NCI-H446 (cell line): ENCODE results near the gene CHST14.

Source experiments
- DNase-seq, 2 experiments: peaks; one replicate each; lab custom pipeline; 2025; lab: John Stamatoyannopoulos, UW

Gene CHST14, protein sequence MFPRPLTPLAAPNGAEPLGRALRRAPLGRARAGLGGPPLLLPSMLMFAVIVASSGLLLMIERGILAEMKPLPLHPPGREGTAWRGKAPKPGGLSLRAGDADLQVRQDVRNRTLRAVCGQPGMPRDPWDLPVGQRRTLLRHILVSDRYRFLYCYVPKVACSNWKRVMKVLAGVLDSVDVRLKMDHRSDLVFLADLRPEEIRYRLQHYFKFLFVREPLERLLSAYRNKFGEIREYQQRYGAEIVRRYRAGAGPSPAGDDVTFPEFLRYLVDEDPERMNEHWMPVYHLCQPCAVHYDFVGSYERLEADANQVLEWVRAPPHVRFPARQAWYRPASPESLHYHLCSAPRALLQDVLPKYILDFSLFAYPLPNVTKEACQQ

DNA sequence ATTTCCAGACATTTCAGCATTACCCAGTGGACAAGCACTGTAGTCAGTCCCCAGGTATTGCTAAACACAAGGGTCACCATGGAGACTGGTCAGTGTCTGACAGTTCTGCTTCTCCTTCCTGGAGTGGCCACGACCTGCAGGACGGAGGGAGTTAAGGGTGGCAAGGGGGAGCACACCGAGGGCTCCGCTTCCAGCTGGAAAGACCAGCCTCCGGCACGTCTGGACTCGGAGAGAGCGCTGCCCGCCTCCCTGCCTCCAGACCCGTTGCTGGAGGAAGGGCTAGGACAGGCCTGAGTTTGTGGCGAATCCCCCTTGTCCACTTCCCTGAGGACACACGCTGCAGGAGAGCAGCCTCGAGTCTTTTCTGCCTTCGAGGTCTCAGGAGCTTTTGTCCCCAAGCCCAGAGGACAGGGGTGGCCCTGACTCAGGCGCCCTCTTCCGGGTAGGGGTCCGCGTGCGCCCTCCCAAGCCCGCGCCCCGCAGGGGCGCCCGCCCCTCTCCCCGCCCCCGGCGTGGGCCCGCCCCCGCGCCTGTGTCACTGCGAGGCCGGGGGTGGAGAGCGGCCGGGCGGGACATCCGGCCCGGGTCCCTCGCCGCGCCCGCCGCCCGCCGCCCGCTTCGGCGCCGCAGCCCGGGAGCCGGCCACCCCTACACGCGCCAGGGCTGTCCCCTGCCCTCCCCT lies at the start of gene CHST14:
Gene CHST14 (plus strand): TSS at position 562 of the 682 bp plus-strand sequence. CDS start 230 bp downstream, outside the sequence.
- peak in 1 of 2 experiments; percentile 40 for DNase-seq

DNA sequence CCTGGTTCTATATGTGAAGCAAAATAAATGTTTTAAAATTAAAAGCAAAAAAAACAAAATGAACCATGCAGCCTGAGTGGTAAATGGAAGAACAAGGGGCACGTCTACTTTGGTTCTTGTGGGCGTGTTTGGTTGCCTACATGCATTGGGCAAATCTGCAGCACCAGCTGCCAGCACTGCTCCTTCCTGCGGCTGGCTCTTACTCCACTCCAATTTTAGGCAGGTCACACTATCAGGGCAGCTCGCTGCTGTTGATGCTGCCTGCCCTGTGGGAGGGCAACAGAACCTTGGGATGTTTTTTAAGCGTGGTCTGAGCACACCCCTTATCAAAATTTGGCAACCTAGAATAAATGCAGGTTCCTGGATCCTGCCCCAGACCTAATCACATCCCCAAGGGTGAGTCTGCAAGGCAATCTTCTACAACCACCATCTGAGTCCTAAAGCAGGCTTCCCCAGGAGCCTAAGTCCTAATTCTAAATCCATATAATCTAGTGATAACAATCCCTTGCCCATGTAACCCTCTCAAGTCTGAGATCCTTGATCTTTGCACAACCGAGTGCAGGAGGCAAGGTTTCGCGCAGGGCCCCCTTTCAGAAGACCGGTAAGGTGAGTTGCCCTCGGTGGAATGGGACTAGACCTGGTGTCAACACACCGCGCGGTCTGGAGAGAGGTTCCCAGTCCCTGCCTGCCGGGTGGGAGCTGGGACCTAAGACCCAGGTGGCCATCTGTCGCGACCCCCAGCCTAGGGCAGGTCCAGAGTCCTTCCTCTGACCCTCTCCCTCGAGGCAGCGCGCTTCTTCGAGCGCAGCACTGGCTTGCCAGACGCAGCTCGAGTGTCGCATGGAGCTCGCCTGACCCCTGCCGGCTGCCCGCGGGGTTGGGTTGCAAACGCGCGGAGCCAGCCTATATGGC lies 49.3 kb upstream of the CHST14 start:
- DNase-seq, result peak; percentile 53 to 80

DNA sequence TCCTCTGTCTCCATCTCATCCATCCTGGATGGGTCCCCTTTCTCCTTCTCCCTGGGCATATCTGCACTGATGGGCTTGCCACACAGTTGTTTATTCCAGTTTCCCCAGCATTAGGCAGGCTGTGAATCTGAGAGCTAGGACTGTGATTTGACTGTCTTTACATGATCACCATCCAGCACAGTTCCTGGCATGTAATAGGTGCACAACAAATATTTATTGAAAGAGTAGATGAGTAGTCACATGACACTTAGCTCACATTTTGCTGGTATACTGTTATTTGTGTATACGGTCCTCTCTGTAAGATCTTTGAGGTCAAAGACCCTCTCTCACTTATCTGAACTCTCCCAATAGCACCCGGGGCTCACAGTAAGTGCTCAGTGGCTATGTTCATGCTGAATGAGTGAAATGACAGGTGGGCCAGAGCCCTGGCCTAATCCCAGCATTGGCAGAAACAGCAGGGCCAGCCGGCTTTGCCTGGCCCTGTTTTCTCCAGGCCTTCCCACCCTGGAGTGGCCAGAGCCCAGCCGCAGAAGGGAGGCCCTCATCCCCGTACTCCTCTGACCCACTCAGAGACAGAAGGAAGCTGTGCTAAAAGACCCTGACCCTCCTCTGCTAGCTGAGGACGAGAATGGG lies 46.2 kb upstream of the CHST14 start:
- DNase-seq, result no peak

DNA sequence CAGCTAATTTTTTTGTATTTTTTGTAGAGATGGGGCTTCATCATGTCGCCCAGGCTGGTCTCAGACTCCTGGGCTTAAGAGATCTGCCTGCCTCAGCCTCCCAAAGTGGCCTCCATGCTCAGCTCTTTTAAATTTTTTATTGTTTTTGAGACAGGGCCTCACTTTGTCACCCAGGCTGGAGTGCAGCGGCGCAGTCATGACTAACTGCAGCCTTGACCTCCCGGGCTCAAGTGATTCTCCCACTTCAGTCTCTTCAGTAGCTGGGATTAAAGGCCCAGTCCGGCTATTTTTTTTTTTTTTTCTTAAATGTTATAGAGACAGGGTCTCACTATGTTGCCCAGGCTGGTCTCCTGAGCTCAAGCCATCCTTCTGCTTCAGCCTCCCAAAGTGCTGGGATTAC lies 45.1 kb upstream of the CHST14 start:
- DNase-seq, result no peak

DNA sequence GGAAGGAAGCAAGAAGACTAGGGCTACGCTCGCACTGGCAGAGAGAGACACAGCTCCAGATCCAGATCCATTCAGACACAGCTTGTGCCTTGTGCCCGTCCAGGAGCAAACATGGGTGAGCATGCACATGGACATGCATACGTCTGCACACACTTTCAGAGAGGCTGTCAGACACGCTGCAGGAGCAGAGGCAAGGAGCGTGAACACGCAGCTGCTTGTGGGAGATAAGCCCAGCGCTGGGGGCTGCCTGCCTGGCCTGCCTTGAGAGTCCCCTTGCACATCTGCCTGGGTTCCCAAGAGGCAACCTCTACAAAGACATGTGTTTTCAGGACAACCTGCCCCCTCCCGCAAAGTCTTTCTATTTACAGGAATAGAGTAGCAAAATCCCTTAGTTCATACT lies 43.6 kb upstream of the CHST14 start:
- no peak for DNase-seq

DNA sequence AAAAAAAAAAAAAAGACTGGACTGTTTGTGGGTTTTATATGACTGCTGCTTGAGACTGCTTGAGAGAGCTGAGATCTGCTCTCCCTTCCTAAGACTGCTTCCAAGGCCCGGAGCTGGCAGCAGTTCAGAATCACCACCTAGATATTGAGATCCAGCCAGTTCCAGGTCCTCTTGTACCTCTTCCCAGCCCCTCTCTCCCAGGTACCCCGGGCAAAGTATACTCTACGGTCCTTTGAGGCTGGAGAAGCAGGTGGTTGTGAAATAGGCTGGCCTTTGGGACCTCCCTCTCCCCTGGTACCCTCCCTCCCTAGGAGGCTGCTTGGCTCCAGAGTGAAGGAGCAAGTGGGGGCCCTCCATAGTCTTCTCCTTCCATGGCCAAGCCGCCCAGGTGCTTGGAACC lies 42.6 kb upstream of the CHST14 start:
- no peak for DNase-seq

DNA sequence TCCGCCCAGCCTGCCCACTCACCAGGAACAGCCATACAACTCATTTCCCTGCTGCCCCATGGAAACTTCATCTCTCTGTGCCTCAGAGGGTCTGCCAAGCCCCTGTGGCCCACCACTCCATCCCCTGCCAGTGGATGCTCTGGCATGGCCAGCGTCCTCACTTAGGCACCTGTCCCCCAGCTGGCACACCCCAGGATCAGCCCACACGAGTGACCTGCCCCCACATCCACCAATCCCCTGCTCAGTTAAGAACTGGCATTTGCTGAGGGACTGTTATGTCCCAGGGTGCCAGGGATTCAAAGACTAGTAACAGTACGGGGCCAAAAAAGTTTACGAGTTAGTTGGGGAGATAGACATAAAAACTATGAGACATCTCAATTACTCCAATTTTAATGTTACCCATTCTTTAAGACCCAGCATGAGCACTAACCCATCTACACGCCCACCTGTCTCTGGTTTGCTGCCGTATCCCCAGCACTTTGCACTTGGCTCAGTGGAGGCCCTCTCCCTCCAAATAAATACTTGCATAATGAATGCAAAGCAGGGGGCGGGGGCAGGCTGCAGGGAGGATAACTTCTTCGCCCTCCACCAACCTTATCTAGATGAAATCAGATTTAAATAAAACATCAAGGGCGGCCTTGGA lies 41.6 kb upstream of the CHST14 start:
- DNase-seq, result no peak

DNA sequence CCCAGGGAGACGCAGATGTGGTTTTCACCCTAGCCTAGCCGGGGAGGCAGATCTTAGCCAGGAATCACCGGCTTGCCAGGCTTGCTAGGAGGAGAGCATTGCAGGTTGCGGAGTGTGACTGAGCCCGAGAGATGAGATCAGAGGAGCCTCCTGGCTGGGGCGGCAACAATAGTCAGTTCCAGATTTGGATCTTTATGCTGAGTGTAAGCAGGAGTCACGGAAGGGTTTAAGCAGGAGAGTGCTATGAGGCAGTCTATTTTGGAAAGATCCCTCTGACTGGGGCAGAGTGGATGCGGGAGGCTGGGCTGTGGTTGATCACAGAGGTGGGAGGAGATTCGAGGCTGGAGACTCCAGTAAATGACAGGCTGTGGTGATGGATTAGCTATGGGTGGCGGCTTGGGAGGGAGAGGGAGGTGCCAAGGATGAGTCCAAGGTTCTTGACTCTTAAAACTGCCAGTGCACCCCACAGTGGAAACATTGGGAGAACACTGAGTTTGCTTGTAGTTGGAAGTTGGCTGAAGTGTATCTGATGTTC lies 40.4 kb upstream of the CHST14 start:
- peak in 1 of 2 experiments; percentile 19 for DNase-seq

DNA sequence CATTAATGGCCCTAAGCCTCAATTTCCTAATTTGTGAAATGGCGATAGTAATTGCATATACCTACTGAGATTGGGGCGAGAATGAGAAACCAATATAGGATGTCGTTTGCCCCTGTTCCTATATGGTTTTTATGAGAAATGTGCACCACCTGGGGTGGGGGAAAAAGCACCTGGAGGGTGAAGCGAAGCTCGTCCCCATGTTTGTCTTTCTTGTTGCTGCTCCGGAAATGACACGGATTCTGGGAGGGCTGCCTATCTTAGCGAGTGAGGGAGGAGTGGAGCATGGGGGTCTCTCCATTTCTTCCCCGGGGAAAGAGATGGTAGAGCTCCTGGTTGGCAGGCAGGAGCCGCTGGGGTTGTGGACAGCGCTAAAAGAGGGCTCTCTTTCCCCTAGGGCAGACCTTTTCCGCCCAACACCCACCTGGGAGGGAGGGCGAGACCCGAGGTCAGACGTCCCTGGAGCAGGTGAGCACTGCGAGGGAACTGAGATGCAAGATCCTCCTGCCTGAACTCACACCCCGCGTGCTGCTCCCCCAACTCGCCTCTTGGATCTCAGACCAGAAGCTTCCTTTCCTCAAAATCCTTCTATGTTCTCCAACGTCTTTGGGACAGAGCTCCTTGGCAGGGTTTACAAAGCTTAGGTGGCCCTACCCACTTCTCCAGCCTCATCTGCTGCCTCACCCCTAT lies 35.6 kb upstream of the CHST14 start:
- no peak for DNase-seq

DNA sequence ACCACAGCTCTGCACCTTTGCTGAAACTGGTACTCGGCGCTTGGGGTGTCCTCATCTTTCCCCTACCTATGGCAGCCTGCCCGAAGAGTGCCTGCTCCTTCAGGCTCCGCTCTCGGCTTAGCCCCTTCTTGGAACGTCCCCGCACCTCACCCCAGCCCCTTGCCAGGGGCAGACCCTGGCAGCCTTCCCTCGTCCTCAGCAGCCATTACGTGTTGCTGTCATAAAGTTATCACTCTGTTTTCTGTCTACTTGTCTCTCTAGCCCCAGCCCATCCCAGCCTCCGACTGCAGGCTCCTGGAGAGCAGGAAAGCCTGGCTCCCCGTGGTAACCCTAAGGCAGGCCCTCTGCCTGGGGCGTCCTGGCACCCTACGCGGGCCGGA lies 35.1 kb upstream of the CHST14 start:
- DNase-seq, result no peak

DNA sequence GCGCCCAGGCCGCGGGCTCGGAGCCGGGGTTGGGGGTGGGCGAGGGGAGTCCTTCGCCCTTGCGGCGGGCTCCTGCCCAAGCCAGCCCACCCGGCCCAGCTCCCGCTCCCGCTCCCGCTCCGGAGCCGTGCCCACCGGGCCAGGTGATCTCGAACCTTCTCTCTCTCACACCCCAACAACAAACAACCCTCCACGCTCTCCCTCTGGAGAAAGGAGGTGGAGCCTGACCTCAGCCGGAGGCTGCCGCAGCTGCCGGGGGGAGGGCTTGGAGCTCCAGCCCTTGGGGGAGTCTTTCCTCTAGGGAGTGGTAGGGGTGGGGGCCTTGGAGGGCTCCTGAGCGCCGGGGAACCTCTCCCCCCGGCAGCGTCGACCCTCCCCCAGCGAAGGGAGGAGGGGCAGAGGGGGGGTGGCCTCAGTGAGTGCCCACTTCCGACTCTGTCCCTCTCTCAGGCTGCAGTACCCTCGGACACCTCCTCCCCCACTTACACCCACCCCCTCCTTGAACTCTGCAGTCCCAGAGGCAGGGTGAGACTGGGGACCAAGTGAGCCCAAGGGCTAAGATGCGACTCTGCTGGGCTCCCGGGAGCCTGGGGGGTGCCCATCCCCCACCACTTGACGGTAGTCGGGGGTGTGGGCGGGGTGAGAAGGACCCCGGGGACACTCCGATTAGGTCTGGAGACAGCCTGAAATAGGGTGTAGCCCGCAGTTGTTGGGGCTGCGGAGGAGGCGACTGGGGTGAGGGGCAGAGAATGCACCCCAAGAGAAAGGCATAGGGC lies 34.5 kb upstream of the CHST14 start:
- no peak for DNase-seq

DNA sequence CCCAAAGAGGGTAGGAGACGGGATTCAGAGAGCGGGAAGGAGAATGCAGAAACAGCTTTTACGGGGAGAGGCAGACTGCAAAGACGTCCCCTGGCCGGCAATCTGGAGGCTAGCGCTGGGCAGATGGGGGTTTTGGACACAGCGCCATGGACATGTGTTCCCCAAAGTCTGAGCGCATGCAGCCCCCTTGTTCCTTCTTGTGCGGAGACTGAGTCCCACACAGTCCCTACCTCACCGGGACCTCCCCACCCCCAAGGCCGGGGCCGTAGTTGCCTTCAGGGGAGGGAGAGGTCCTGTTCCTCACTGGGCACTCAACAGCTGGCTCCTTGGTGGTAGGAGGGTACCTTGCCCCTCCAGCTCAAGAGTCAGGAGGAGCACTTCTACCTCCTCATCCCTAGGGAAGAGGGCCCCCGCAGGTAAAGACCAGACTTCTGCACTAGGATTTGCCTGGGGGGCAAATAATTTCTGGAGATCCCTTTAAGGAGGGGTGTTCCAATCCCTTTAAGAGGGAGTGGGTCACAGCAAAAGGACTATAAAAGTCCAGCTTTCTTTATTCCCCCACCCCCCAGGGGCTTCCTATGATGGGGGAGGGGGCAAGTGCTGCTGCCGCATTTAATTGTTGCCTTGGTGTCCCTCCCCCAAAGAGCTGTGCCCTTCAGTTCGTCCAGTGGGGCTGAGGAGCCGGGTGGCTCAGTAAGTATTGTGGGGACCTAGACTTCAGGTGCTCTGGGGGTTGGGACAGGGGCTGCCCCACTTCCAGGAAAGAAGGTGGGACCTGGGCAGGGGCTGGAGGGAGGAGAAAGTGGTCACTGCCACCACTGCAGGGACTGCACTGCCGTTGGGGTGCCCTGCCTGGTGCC lies 33.7 kb upstream of the CHST14 start:
- DNase-seq, result no peak

DNA sequence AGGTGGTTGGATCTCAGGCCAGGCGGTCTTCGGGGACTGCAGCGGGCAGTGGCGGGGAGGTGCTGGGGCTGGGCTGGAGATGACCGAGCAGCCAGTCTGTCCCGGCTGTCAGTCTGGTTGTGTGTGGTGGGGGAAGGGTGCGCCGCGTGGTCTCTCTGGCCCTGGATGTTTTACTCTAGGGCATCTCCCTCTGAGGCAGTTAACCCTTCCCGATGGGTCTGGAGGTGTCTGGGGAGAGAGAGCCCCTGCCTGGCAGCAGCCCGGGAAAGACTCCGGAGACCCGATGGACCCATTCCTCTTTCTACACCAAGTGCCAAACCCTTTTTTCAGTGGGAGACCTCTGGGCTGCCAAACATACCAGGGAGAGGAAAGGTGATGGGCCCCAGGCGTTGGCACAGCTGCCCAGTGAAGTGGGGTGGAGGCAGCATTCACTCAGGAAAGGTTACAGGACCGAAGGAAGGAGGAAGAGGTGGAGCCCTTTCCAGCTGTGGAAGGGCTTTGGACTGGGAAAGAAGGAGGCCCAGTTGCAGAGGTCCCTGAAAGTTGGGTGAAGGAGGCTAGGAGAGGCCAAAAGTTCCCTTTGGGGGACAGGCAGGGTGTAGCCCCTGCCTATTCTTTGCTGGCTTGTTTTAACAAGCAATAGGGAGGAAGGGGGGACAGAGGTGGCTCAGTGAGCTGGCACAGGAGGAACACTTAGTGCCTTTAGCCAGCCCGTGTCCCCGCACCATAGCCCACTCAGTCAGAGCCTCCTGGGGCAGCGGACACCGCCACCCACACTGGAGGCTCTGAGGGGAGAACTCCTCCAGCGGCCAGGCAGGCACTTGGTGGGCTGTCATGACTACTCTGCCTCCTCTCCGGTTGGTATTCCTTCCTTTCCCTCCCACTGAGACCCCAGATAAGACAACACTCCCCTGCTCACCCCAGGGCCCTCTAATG lies 32.8 kb upstream of the CHST14 start:
- no peak for DNase-seq

DNA sequence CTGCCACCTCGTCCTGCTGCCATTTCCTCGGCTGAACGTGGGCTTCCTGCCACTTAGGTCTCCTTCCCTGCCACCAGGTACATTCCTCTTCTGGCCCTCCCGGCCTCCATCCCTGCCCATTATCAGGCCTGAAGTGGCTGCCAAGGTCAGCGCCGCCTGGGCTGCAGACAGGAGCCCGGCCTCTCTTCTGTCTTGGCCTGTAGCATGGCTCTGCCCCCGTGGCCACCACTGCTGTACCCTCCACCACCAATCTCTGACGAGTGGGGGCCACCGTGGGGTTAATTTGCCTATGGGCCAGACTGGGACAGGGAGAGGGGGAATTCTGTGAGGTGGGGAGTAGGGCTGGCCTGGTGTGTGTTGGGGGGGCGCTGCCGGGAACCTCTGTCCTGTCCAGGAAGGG lies 32.1 kb upstream of the CHST14 start:
- DNase-seq, result no peak

DNA sequence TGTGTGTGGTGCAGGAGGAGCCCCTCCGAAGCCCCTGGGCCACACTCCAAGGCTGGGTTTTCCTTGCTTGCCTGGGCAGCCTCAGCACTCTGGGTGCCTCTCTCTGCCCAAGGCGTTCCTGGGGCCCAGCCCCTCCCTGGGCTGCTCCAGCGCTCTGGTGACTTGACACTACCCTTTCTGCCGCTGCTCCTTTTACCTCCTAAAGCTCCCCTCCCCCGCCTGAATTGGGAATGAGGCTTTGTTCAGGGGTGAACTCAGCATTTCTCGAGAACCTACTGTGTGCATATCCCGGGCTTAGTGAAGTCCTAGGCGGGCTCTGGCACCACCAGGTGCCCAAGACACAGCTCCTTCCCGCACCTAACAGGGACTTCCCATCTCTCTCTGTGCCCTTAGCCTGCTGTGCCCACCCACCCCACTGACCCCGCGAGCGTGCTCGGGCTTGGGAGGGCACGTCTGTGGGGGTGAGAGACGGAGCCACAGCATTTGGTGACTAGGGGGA lies 31.3 kb upstream of the CHST14 start:
- DNase-seq, result no peak

DNA sequence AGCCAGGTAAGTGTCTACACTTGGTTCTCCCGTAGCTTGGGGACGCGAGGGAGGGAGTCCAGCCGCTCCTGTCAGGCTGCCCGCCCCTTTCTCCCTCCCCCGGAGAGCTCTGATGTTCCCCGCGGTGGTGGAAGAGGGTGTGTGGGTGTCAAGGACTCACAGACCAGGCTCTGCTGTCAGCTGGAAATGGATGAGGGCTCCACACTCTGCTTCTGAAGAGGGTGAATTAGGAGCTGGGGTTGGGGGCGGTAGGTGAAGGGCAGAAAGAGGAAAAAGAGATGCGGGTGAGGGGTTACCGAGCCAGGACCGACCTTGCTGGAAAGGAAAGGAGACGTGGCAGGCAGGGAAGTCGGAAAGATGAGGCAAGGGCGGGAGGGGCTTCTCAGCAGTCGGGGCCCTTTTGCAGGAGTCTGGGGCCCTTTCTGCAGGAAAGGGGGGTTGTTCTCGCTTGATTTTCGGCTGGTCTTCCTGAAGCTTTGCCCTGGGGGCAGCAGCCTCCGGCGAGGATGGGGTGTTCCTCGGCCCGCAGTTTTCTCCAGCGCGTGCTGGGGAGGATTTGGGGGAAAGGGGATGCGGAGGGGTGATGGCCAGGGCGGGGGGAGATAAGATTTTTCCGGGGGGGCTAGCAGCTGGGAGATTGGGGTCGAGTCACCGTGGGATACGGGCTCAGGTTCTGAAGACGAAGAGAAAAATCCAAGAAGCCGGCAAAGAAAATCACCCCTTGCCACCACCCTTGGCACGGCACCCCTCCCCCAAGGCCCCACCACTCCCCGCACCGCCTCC lies 30.6 kb upstream of the CHST14 start:
- no peak for DNase-seq
